Kidney (tissue), 14 donors: ENCODE measurements around the gene PLIN1. TPM values are rescaled to one million over a fixed set of nuclear protein-coding genes. Genes with fewer than 3 reads are reported as not detected.

Source experiments
- DNase-seq, 5 donors: peaks; one replicate each; pipeline ENCODE4 v3.0.0-alpha.2; 2013 to 2020
- FAIRE-seq: peaks from 2 replicates; lab custom pipeline; 2012; peaks lifted over from hg19 to GRCh38; lab: Jason Lieb, UNC
- H3K27ac ChIP-seq, 2 donors: one replicate each; pipeline ENCODE4 v1.7.0; 2013; ENCODE audit warnings: low read depth in 2 of 2, low read length in 2 of 2, inconsistent platforms in 1 of 2
- H3K27me3 ChIP-seq: one replicate; pipeline ENCODE4 v1.7.1; 2013; ENCODE audit warnings: low read length, inconsistent platforms; ENCODE audit not compliant: control insufficient read depth, insufficient read depth
- H3K36me3 ChIP-seq, 3 donors: one replicate each; pipeline versions ENCODE4 v1.7.0 to v1.7.1; 2013; ENCODE audit warnings: low read length in 3 of 3, control low read depth in 1 of 3, inconsistent platforms in 1 of 3; ENCODE audit not compliant: insufficient read depth in 3 of 3, control insufficient read depth in 2 of 3
- H3K4me1 ChIP-seq, 3 donors: one replicate each; pipeline versions ENCODE4 v1.7.0 to v1.7.1; 2013; ENCODE audit warnings: low read length in 3 of 3, inconsistent platforms in 1 of 3, low read depth in 1 of 3; ENCODE audit not compliant: control insufficient read depth in 2 of 3, insufficient read depth in 2 of 3
- H3K4me3 ChIP-seq, 3 donors: one replicate each; pipeline versions ENCODE4 v1.7.0 to v1.8.1; 2013; ENCODE audit warnings: low read length in 3 of 3, control low read depth in 1 of 3, inconsistent platforms in 1 of 3
- H3K9ac ChIP-seq, 3 donors: one replicate each; pipeline versions ENCODE4 v1.7.0 to v1.7.1; 2013; ENCODE audit warnings: low read length in 3 of 3, control low read depth in 1 of 3, inconsistent platforms in 1 of 3
- H3K9me3 ChIP-seq, 3 donors: one replicate each; pipeline versions ENCODE4 v1.7.0 to v1.7.1; 2013; ENCODE audit warnings: low read length in 3 of 3, control low read depth in 1 of 3, inconsistent platforms in 1 of 3; ENCODE audit not compliant: control insufficient read depth in 2 of 3, insufficient read depth in 1 of 3
- CTCF ChIP-seq: IDR thresholded peaks from 3 replicates; pipeline ENCODE4 v1.5.1; 2012; ENCODE audit warnings: mild to moderate bottlenecking, moderate library complexity, borderline replicate concordance; ENCODE audit not compliant: insufficient read depth; ENCODE audit errors: extremely low read depth
- intact Hi-C: fragments of 100-400 bp; cut with DNase I; formaldehyde crosslinking; loops from one replicate; pipeline ENCODE4 v1.11.1; 2022
- polyA plus RNA-seq: library from polyadenylated mRNA; stranded (reverse); fragments of 350-450 nt; fragmentation: Illumina TruSeq; extraction: RNeasy Lipid Tissue Mini Kit (QIAGEN cat#74804); gene quantifications from one replicate; pipeline ENCODE4 v1.2.3, GENCODE V29; 2014; ENCODE audit warnings: low read depth, low replicate concordance; ENCODE audit not compliant: insufficient read depth
- total RNA-seq: library from RNA; stranded (reverse); fragmentation: NEBNext Ultra II Directional; extraction: Animal tissue kit (Norgen Biotek cat#: 25700); gene quantifications from one replicate; pipeline ENCODE4 v1.2.1, GENCODE V29; 2021
- donor health status: control.
- donor health status: control.
- donor health status: control.
- donor health status: control.
- donor health status: control.
- donor health status: DM: yes; HTN: yes; CAD: no.
- donor health status: Normal renal cell carcinoma (clear cell type).

The PLIN1 gene
- total and polyA plus RNA-seq, 2 donors from 2014 or later: 0.86 to 2.1 TPM

DNA sequence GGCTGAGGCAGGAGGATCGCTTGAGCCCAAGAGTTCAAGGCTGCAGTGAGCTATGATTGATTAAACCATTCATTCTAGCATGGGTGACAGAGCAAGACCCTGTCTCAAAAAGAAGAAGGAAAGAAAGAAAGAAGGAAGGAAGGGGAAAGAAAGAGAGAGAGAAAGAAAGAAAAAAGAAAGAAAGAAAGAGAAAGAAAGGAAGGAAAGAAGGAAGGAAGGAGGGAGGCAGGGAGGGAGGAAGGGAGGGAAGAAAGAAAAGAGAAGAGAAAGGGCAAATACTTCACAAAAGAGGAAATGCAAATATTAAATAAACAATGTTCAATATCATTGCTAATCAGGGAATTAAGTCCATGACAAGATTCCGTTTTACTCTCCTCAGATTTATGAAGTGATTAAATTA, 19.9 kb downstream of the PLIN1 start:
- intact Hi-C loops: no loop called here
- no peak for FAIRE-seq
- no peak for DNase-seq

DNA sequence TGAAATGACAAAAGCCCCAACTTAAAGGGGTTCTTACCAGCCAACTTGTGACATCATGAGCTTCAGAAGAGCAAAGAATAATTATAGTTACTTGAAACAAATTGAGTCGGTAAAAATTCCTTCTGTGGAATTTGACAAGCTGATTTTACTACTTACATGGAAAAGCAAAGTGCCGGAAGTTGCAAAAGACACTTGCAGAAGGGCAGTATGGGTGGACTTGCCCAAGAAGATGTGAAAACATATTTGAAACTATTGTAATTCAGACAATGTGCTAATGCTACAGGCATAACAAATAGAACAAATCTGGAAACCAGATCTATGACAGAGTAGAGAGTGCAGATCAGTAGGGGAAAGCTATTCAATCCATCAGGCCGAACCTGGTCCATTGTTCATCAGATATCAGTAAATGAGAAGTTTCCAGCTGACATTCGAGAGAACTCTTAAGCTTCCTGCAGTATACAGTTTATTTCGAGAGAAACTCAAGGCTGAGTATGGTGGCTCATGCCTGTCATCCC, 21.4 kb downstream of the PLIN1 start:
- Histone ChIP-seq H3K36me3 (no peaks in the 10 kb centered on the region), H3K27me3 (no peaks in the 10 kb centered on the region), H3K27ac (no peak overlapping the region), H3K9me3 (no peaks in the 10 kb centered on the region), H3K9ac (no peak overlapping the region), H3K4me3 (no peak overlapping the region), H3K4me1 (peaks cover 0 to 4% (median 0%) of the 10 kb centered on the region in 3 donors)
- no peak for DNase-seq
- intact Hi-C loops: no loop called here
- TF ChIP-seq CTCF: no peak
- FAIRE-seq: no peak

More for the DNA sequence above, 19.9 kb downstream of the PLIN1 start:
- no peaks in the 10 kb centered on the region for H3K27me3 ChIP-seq
- H3K4me1 ChIP-seq: peaks cover 0 to 4% (median 0%) of the 10 kb centered on the region in 3 donors
- no peak overlapping the region for H3K9ac ChIP-seq
- no peak overlapping the region for H3K27ac ChIP-seq
- H3K9me3 ChIP-seq: no peaks in the 10 kb centered on the region
- H3K36me3 ChIP-seq: no peaks in the 10 kb centered on the region
- H3K4me3 ChIP-seq: no peak overlapping the region
- no peak for TF ChIP-seq CTCF

GRCh38 chr15:89656116-89656815, 22.9 kb downstream of the PLIN1 start:
- no peak overlapping the region for H3K4me3 ChIP-seq
- intact Hi-C loops: no loop called here
- no peaks in the 10 kb centered on the region for H3K4me1 ChIP-seq
- H3K27me3 ChIP-seq: no peaks in the 10 kb centered on the region
- DNase-seq: no peak
- no peak for FAIRE-seq
- no peak overlapping the region for H3K27ac ChIP-seq
- H3K9ac ChIP-seq: no peak overlapping the region
- H3K9me3 ChIP-seq: no peaks in the 10 kb centered on the region
- H3K36me3 ChIP-seq: no peaks in the 10 kb centered on the region
- no peak for TF ChIP-seq CTCF
